ENCODE data around the gene ZER1.

- TF ChIP-seq PATZ1 (CRISPR knock-in tag; IDR thresholded peaks at IDR 0.05; ENCODE audit: borderline replicate concordance) (no peak), CREB5 (CRISPR knock-in tag; IDR thresholded peaks at IDR 0.05; ENCODE audit: low read depth) (no peak), POU6F1 (CRISPR knock-in tag; IDR thresholded peaks at IDR 0.05; ENCODE audit: borderline replicate concordance, low read depth) (no peak), ZC3H10 (CRISPR knock-in tag; IDR thresholded peaks at IDR 0.05) (no peak), BACH2 (CRISPR knock-in tag; IDR thresholded peaks at IDR 0.05; ENCODE audit: borderline replicate concordance) (no peak), TOX (CRISPR knock-in tag; IDR thresholded peaks at IDR 0.05; ENCODE audit: borderline replicate concordance) (no peak), ISL1 (CRISPR knock-in tag; IDR thresholded peaks at IDR 0.05) (no peak), CSDC2 (CRISPR knock-in tag; IDR thresholded peaks at IDR 0.05) (no peak), ZNF565 (CRISPR knock-in tag; conservative IDR thresholded peaks at IDR 0.05; ENCODE audit: low read depth) (no peak), GLIS3 (CRISPR knock-in tag; IDR thresholded peaks at IDR 0.05) (no peak)
These were observed 55.0 kb downstream of the ZER1 start for GRCh38 chr9:128716581-128717254.
